Right lobe of liver (tissue), 6 donors: Measurements from ENCODE around the gene TJP1. TPM values are rescaled to one million over a fixed set of nuclear protein-coding genes. Genes with fewer than 3 reads are reported as not detected.

Source experiments
- ATAC-seq, 4 donors: fragments of 200-7000 bp; cut with Tn5 transposase; one replicate each; pipeline ENCODE4 v1.9.1; 2020; ENCODE audit warnings: mild to moderate bottlenecking in 4 of 4, moderate library complexity in 4 of 4
- DNase-seq, 3 donors: peaks; one replicate each; pipeline ENCODE4 v3.0.0-alpha.2; 2020
- H3K27ac ChIP-seq, 3 donors: fragments of 200-600 bp; one replicate each; pipeline ENCODE4 v1.8.0; 2022
- H3K27me3 ChIP-seq, 2 donors: fragments of 200-600 bp; one replicate each; pipeline ENCODE4 v1.8.0; 2022
- H3K36me3 ChIP-seq, 4 donors: fragments of 200-600 bp; sonication (generic) in 1 of 4; one replicate each; pipeline versions ENCODE4 v1.5.1 to v1.8.0; 2017 to 2022; ENCODE audit warnings: control low read depth in 1 of 4
- H3K4me1 ChIP-seq, 4 donors: fragments of 200-600 bp; sonication (generic) in 1 of 4; one replicate each; pipeline versions ENCODE4 v1.5.1 to v1.8.0; 2017 to 2022; ENCODE audit warnings: control low read depth in 1 of 4
- H3K4me3 ChIP-seq, 3 donors: fragments of 200-600 bp; one replicate each; pipeline ENCODE4 v1.8.0; 2022
- H3K9me3 ChIP-seq, 4 donors: fragments of 200-600 bp; sonication (generic) in 1 of 4; one replicate each; pipeline versions ENCODE4 v1.5.1 to v1.8.0; 2017 to 2022; ENCODE audit warnings: control low read depth in 1 of 4
- POLR2A ChIP-seq: fragments of 450-650 bp; IDR thresholded peaks from one replicate; pipeline ENCODE4 v1.6.1; 2017; ENCODE audit warnings: antibody characterized with exemption, mild to moderate bottlenecking
- WGBS: methylation state at CpG from one replicate; pipeline ENCODE4 v1.1.6; 2018; ENCODE audit warnings: low coverage, low lambda C conversion rate; ENCODE audit not compliant: insufficient coverage; ENCODE audit errors: missing lambda C conversion rate; 5-methylcytosine and 5-hydroxymethylcytosine counted together
- intact Hi-C, 2 donors: fragments of 100-400 bp; cut with DNase I; formaldehyde crosslinking; loops; one replicate each; pipeline versions ENCODE4 v1.11.2 to v1.14.1; 2022
- total RNA-seq, 6 experiments: library from RNA; depleted of rRNA in 2 of 6; stranded (reverse); fragments of >200 nt in 2 of 6; fragmentation: NEBNext Ultra II Directional in 3 of 6; extraction: Animal tissue kit (Norgen Biotek cat#: 25700) in 3 of 6; gene quantifications; one replicate each; pipeline versions ENCODE4 v1.1.0 to v1.2.4, GENCODE V29; 2016 to 2023
- TF ChIP-seq, protein P1 (sequence below), 4 donors: fragments of 200-600 bp in 3 of 4; fragments of 450-650 bp in 1 of 4; IDR thresholded peaks; one replicate each; pipeline versions ENCODE4 v1.5.1 to v1.8.0; 2016 to 2022; ENCODE audit warnings: antibody characterized with exemption in 4 of 4, mild to moderate bottlenecking in 2 of 4
- donor health status: DM: no; HTN: yes; CAD: no.
- donor health status: DM: no; HTN: no; CAD: no.
- donor health status: DM: no; HTN: no; CAD: no.
- donor health status: DM: no; HTN: yes; CAD: no.
- donor health status: DM: no; HTN: yes; CAD: no.

Gene TJP1
- total RNA-seq, 6 experiments from 2014 or later, result 22.5 to 57.3 (median 35.9) TPM

DNA sequence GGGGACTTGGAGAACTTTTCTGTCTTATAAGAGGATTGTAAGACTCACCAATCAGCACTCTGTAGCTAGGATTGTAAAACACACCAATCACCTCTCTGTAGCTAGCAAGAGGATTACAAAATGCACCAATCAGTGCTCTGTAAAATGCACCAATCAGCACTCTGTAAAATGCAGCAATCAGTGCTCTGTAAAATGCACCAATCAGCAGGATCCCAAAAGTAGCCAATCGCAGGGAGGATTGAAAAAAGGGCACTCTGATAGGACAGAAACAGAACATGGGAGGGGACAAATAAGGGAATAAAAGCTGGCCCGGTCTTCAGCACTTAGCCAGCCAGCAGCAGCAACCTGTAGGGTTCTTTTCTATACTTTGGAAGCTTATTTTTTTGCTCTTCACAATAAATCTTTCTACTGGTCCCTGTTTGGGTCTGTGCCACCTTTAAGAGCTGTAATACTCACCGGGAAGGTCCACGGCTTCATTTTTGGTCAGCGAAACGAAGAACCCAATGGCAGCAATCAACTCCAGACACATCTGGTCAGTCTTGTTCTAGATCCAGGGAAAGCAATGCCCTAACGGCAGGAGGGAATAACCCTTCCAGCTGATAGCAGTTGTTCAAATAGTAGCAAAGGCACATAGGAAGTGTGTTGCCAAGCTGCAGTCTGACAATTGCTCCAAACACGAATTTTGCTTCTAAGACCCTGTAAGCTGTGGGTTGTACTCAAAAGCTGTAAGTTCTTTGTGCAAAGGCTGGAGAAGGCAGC is 135.6 kb downstream of the TJP1 start:
- 52% methylated on average over 5 of the region's 8 CpGs for WGBS
- TF ChIP-seq, protein P1, sequence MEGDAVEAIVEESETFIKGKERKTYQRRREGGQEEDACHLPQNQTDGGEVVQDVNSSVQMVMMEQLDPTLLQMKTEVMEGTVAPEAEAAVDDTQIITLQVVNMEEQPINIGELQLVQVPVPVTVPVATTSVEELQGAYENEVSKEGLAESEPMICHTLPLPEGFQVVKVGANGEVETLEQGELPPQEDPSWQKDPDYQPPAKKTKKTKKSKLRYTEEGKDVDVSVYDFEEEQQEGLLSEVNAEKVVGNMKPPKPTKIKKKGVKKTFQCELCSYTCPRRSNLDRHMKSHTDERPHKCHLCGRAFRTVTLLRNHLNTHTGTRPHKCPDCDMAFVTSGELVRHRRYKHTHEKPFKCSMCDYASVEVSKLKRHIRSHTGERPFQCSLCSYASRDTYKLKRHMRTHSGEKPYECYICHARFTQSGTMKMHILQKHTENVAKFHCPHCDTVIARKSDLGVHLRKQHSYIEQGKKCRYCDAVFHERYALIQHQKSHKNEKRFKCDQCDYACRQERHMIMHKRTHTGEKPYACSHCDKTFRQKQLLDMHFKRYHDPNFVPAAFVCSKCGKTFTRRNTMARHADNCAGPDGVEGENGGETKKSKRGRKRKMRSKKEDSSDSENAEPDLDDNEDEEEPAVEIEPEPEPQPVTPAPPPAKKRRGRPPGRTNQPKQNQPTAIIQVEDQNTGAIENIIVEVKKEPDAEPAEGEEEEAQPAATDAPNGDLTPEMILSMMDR (IDR thresholded peaks at IDR 0.05), result no peak
- no peak for TF ChIP-seq POLR2A
- DNase-seq (no peak), ATAC-seq (peak; percentile 14 to 40 (median 33))
- no peaks in the 10 kb centered on the region for H3K9me3 ChIP-seq
- peak overlapping the region in 2 of 3 donors; percentile 24 to 40 for H3K27ac ChIP-seq
- H3K4me3 ChIP-seq, result peak overlapping the region in 1 of 3 donors; percentile 13
- intact Hi-C loops, result no loop called here
- H3K4me1 ChIP-seq, result peaks cover 0 to 27% (median 2%) of the 10 kb centered on the region in 4 donors
- H3K36me3 ChIP-seq, result no peaks in the 10 kb centered on the region
- no peaks in the 10 kb centered on the region for H3K27me3 ChIP-seq

- ATAC-seq, result no peak
- intact Hi-C loops, result no loop called here
- no peaks in the 10 kb centered on the region for H3K9me3 ChIP-seq
Observed at GRCh38 chr15:29686079-29686425, 136.2 kb downstream of the TJP1 start.

GRCh38 chr15:29685156-29686078 is 136.9 kb downstream of the TJP1 start:
- H3K4me1 ChIP-seq, result peaks cover 0 to 16% (median 0%) of the 10 kb centered on the region in 4 donors
- no peaks in the 10 kb centered on the region for H3K36me3 ChIP-seq
- TF ChIP-seq POLR2A, result no peak
- TF ChIP-seq, protein P1 (IDR thresholded peaks at IDR 0.05), result no peak
- no peaks in the 10 kb centered on the region for H3K27me3 ChIP-seq
- ATAC-seq, result no peak
- H3K4me3 ChIP-seq, result no peak overlapping the region
- no peaks in the 10 kb centered on the region for H3K9me3 ChIP-seq
- no peak for DNase-seq
- no peak overlapping the region for H3K27ac ChIP-seq
- 67% methylated on average over 7 of the region's 20 CpGs for WGBS
- intact Hi-C loops, result no loop called here

More at GRCh38 chr15:29686079-29686425, 136.2 kb downstream of the TJP1 start:
- no peak overlapping the region for H3K4me3 ChIP-seq
- H3K36me3 ChIP-seq, result no peaks in the 10 kb centered on the region
- H3K27me3 ChIP-seq, result no peaks in the 10 kb centered on the region
- DNase-seq, result no peak
- WGBS, result 54% methylated on average over 4 of the region's 4 CpGs
- peaks cover 0 to 22% (median 0%) of the 10 kb centered on the region in 4 donors for H3K4me1 ChIP-seq
- no peak overlapping the region for H3K27ac ChIP-seq
- TF ChIP-seq, protein P1 (IDR thresholded peaks at IDR 0.05), result no peak
- TF ChIP-seq POLR2A, result no peak

- intact Hi-C loops, result no loop called here
- DNase-seq (no peak), ATAC-seq (no peak)
- Histone ChIP-seq H3K4me1 (peaks cover 0 to 12% (median 0%) of the 10 kb centered on the region in 4 donors), H3K4me3 (no peak overlapping the region), H3K9me3 (no peaks in the 10 kb centered on the region), H3K36me3 (no peaks in the 10 kb centered on the region), H3K27ac (no peak overlapping the region), H3K27me3 (no peaks in the 10 kb centered on the region)
- WGBS, result 85% methylated on average over 3 of the region's 3 CpGs
- TF ChIP-seq, protein P1 (IDR thresholded peaks at IDR 0.05), result no peak
- TF ChIP-seq POLR2A, result no peak
Observed at GRCh38 chr15:29682781-29683180, 139.5 kb downstream of the TJP1 start.
